ENCODE results near the gene PGD.
"Not testable (repeated sequence)": the region's sequence is repeated elsewhere in the genome, so short reads cannot be mapped to it uniquely, and the experiment has no call there.

PGD gene

DNA sequence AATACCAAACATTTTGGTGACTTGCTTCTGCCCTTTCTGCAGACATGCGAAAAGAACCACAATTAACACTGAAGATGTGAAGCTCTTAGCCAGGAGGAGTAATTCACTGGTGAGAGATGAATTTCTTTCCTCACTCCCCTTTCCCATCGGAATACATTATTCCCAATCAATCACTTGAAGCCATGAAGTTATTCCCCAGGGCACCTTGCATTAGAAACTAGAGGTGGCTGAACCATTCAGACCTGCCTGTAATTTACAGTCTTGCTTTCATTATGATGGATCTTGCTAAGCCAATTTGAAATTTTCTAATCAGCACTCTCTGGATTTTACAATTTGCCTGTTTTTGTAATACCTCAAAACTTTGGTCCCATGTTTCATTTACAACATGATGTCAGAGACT lies 41.4 kb downstream of the PGD start:
- DNase-seq = no peak

DNA sequence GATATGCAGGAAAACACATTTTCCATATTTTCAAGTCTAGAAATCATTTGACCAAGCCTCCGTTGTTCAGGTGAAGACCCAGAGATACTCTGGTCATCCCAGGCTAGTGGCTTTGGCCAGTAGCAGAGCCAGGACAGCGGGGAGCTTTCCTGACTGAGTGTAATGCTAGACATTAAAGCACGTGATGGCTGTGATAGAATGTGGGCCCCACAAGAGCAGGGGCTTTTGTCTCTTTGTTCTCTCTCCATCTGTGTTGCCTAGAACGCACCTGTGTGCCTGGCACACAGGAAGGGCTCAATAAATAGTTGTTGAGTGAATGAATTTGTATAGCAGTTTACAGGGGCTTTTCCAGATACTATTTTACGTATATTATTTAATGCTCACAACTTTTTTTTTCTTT lies 41.9 kb downstream of the PGD start:
- DNase-seq = no peak

GRCh38 chr1:10444248-10444647 lies 45.4 kb downstream of the PGD start:
- DNase-seq = no peak

DNA sequence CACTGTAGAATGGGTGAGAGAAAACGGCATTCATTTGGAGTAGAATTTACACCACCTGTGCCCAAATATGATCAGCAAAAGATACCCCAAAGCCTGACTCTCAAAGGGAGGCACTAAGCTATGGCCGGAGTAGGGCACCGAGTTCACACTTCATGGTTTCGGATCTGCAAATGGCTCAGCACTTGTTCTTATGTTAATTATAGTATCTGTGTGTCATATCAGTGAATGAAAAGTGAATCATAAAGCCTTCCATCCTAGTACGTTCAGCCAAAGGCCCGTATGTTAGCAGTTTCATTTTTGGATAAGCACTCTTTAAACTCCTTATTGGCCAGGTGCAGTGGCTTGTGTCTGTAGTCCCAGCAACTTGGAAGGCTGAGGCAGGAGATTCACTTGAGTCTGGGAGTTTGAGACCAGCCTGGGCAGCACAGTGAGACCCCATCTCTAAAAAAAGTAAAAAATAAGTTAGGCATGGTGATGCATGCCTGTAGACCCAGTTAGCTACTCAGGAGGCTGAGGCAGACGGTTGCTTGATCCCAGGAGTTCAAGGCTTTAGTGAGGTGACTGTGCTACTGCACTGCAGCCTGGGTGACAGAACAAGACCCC lies 46.0 kb downstream of the PGD start:
- DNase-seq = no peak

DNA sequence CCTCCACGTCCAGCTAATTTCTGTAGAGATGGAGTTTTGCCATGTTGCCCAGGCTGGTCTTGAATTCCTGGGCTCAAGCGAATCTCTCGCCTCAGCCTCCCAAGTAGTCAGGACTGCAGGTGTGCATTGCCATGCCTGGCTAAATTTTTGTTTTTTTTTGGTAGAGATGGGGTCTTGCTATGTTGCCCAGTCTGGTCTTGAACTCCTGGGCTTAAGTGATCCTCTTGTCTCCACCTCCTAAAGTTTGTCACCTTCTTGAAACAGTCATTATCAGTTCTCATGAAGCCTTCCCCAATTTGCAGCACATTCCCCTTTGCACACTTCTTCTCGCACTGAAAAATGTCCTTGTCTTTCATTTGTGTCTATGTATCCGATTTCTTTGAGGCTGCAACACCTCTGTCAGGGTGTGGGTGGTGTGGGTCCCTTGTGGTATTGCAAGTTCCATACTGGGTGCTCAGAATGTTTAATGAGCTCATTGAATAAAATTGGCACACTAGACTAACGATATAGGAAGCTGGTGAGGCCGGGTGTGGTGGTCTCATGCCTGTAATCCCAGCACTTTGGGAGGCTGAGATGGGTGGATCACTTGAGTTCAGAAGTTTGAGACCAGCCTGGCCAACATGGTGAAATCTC lies 48.0 kb downstream of the PGD start:
- no peak for DNase-seq

DNA sequence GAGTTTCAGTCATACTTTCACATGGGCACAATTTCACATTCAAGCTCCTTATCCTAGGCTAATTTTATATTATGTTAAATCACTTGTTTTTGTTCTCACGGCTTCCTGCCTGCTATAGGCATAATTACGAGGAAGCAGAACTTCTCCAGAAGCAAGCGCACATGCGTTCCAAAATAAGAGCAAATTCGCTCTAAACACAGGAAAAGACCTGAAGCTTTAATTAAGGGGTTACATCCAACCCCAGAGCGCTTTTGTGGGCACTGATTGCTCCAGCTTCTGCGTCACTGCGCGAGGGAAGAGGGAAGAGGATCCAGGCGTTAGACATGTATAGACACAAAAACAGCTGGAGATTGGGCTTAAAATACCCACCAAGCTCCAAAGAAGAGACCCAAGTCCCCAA lies 50.9 kb downstream of the PGD start, which contains the start of gene CORT:
Gene CORT (plus strand): TSS at position 281 of the 400 bp plus-strand sequence. CDS start 193 bp downstream, outside the sequence.
- DNase-seq = no peak

- no peak for DNase-seq
These were observed 51.4 kb downstream of the PGD start for GRCh38 chr1:10450156-10450814.

DNA sequence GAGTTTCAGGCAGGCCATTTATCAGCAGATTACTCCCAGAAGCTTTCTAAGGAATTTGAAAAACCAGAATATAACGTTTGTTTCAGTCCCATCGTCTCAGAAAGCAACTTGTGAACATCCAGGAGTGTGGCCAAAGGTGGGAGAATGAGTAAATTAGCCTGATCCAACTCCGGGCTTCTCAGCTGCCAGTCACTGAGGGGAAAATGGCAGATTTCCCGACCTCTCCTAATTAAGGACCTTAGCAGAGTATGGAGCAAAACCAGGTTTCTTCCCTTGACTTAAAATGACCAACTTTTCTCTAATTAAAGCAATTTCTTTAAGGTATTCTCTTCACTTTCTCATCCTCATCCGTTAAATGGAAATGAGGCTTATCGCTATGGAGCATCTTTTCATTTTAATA lies 52.0 kb downstream of the PGD start:
- DNase-seq = no peak

GRCh38 chr1:10451287-10451686 lies 52.4 kb downstream of the PGD start:
- no peak for DNase-seq

- DNase-seq = no peak
These were observed 57.2 kb downstream of the PGD start for GRCh38 chr1:10456048-10456447.

- no peak for DNase-seq
These were observed 57.8 kb downstream of the PGD start for GRCh38 chr1:10456661-10457060.

DNA sequence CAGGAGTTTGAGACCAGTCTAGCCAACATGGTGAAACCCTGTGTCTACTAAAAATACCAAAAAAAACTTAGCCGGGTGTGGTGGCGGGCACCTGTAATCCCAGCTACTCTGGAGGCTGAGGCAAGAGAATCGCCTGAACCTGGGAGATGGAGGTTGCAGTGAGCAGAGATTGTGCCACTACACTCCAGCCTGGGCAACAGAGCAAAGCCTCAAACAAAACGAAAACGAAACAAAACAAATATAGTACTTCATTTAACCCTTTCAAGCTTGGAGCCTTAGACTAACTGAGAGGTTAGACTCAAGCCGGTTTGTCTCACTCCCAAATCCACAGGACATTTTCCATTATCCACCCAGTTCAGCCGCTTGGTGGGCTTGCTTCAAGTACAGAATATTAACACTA lies 58.6 kb downstream of the PGD start:
- DNase-seq = not testable (repeated sequence)

GRCh38 chr1:10457875-10458274 lies 59.0 kb downstream of the PGD start:
- no peak for DNase-seq

DNA sequence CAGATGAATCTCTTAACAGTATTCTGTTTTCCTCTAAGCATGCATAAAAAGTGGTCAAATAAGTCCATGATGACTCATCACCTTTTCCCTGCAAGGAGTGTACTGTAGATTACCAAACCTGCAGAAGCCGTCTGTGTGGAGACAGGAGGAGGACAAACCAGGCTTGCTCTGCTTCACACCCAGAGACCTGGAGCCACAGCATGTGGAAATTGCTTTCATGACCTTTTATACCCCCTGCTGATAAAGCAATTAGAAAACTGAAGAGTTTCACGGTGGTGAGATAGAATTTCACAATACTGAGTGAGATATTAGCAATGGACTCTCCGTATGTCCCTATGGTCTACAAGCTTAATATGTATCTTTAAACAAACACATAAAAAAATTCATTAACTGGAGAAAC lies 60.3 kb downstream of the PGD start:
- no peak for DNase-seq

GRCh38 chr1:10467078-10467477 lies 68.2 kb downstream of the PGD start:
- no peak for DNase-seq

- DNase-seq = no peak
These were observed 71.2 kb downstream of the PGD start for GRCh38 chr1:10470043-10470442.

All from NCI-H187 treated with DMSO at 0.1 percent for 48 hours (cell line).